IMR-90 (cell line): ENCODE measurements around the gene GPC6. TPM values are rescaled to one million over a fixed set of nuclear protein-coding genes. Genes with fewer than 3 reads are reported as not detected.

Source experiments
- ATAC-seq: fragments of 200-7000 bp; cut with Tn5 transposase; 2 replicates; pipeline ENCODE4 v1.9.1; 2020; ENCODE audit warnings: low read depth, mild to moderate bottlenecking, moderate library complexity
- BruUV-seq: library from RNA; stranded (reverse); fragments of 400-500 nt; replicated peaks from 2 replicates; lab custom pipeline; 2021; lab: Mats Ljungman, UMichigan
- CTCF ChIA-PET: fragments of 300-600 bp; formaldehyde crosslinking; extraction: SDS; loops from one replicate; lab custom pipeline; 2021; ENCODE audit warnings: antibody characterized with exemption; lab: Yijun Ruan, JAX
- POLR2A ChIA-PET: fragments of 300-600 bp; sonication (Branson Sonifier 250); formaldehyde crosslinking; loops from one replicate; lab custom pipeline; 2022; ENCODE audit warnings: antibody characterized with exemption; ENCODE audit not compliant: unreplicated experiment; lab: Charles Lee
- DNase-seq: peaks from one replicate; pipeline ENCODE4 v3.0.0; 2013
- H2AFZ ChIP-seq: replicated peaks from 2 replicates; pipeline ENCODE3; 2013; ENCODE audit warnings: low read length, mild to moderate bottlenecking; ENCODE audit not compliant: poor library complexity
- H2AK5ac ChIP-seq: 2 replicates; pipeline ENCODE4 v1.6.1; 2013; ENCODE audit warnings: low read depth, low read length, inconsistent platforms
- H2AK9ac ChIP-seq: replicated peaks from 2 replicates; pipeline ENCODE3; 2013; ENCODE audit warnings: mild to moderate bottlenecking, low read depth, low read length, moderate library complexity; ENCODE audit not compliant: poor library complexity
- H2BK120ac ChIP-seq: 2 replicates; pipeline ENCODE4 v1.6.1; 2013; ENCODE audit warnings: low read depth, low read length, inconsistent platforms
- H2BK15ac ChIP-seq: 3 replicates; pipeline ENCODE4 v1.6.1; 2013; ENCODE audit warnings: low read depth, low read length, inconsistent platforms
- H2BK20ac ChIP-seq: 2 replicates; pipeline ENCODE4 v1.6.1; 2013; ENCODE audit warnings: low read depth, mild to moderate bottlenecking, inconsistent platforms, low read length, moderate library complexity
- H2BK5ac ChIP-seq: 2 replicates; pipeline ENCODE4 v1.6.1; 2013; ENCODE audit warnings: mild to moderate bottlenecking, low read depth, low read length, inconsistent platforms; ENCODE audit not compliant: poor library complexity, severe bottlenecking
- H3K14ac ChIP-seq: replicated peaks from 2 replicates; pipeline ENCODE4 v1.6.1; 2013; ENCODE audit warnings: low read depth, low read length, inconsistent platforms
- H3K18ac ChIP-seq: 2 replicates; pipeline ENCODE4 v1.6.1; 2013; ENCODE audit warnings: low read depth, low read length, control low read depth
- H3K23ac ChIP-seq: 2 replicates; pipeline ENCODE4 v1.6.1; 2013; ENCODE audit warnings: low read depth, low read length, inconsistent platforms
- H3K27ac ChIP-seq: 2 replicates; pipeline ENCODE4 v1.5.1; 2013; ENCODE audit warnings: mild to moderate bottlenecking, control low read depth, low read length; ENCODE audit not compliant: insufficient read depth
- H3K27me3 ChIP-seq: 2 replicates; pipeline ENCODE4 v1.6.1; 2013; ENCODE audit warnings: low read length; ENCODE audit not compliant: control insufficient read depth, insufficient read depth
- H3K36me3 ChIP-seq: 2 replicates; pipeline ENCODE4 v1.6.1; 2013; ENCODE audit warnings: low read length, mixed read lengths; ENCODE audit not compliant: control insufficient read depth, insufficient read depth
- H3K4ac ChIP-seq: 2 replicates; pipeline ENCODE4 v1.6.1; 2013; ENCODE audit warnings: low read depth, low read length, inconsistent platforms
- H3K4me1 ChIP-seq: 2 replicates; pipeline ENCODE4 v1.6.1; 2013; ENCODE audit warnings: low read length, mixed read lengths; ENCODE audit not compliant: control insufficient read depth, insufficient read depth
- H3K4me2 ChIP-seq: 2 replicates; pipeline ENCODE4 v1.6.1; 2013; ENCODE audit warnings: low read depth, mild to moderate bottlenecking, control low read depth, low read length, moderate library complexity
- H3K4me3 ChIP-seq: 2 replicates; pipeline ENCODE4 v1.5.1; 2013; ENCODE audit warnings: low read depth, mild to moderate bottlenecking, control low read depth, low read length, moderate library complexity; ENCODE audit not compliant: insufficient read depth
- H3K56ac ChIP-seq: 2 replicates; pipeline ENCODE4 v1.6.1; 2013; ENCODE audit warnings: low read length, inconsistent platforms; ENCODE audit not compliant: insufficient read depth; ENCODE audit errors: extremely low read depth
- H3K79me1 ChIP-seq, 2 experiments: 2 replicates each; pipeline ENCODE4 v1.6.1; 2013; ENCODE audit warnings: low read length in 2 of 2, inconsistent platforms in 1 of 2, low read depth in 1 of 2
- H3K9ac ChIP-seq: 2 replicates; pipeline ENCODE4 v1.6.1; 2013; ENCODE audit warnings: low read depth, low read length, control low read depth
- H3K9me1 ChIP-seq: 2 replicates; pipeline ENCODE4 v1.6.1; 2013; ENCODE audit warnings: low read length, inconsistent platforms; ENCODE audit not compliant: insufficient read depth
- H3K9me3 ChIP-seq: 2 replicates; pipeline ENCODE4 v1.6.1; 2013; ENCODE audit warnings: low read length; ENCODE audit not compliant: control insufficient read depth, insufficient read depth
- H4K20me1 ChIP-seq: 2 replicates; pipeline ENCODE4 v1.6.1; 2013; ENCODE audit warnings: low read length, inconsistent platforms; ENCODE audit not compliant: insufficient read depth
- H4K5ac ChIP-seq: 2 replicates; pipeline ENCODE4 v1.6.1; 2013; ENCODE audit warnings: mild to moderate bottlenecking, low read depth, low read length, control low read depth
- H4K8ac ChIP-seq, 2 experiments: 2 replicates each; pipeline ENCODE4 v1.6.1; 2013; ENCODE audit warnings: low read depth in 2 of 2, low read length in 2 of 2, control low read depth in 1 of 2, inconsistent platforms in 1 of 2
- H4K91ac ChIP-seq: 2 replicates; pipeline ENCODE4 v1.6.1; 2013; ENCODE audit warnings: low read depth, low read length, inconsistent platforms; ENCODE audit not compliant: insufficient read depth
- FOS ChIP-seq: fragments of 150-350 bp; IDR thresholded peaks from 2 replicates; pipeline ENCODE4 v1.6.1; 2016; ENCODE audit warnings: low read depth, low read length
- MAFK ChIP-seq: IDR thresholded peaks from 2 replicates; pipeline ENCODE4 v1.6.1; 2012; ENCODE audit warnings: low read depth, low read length, improper control_type of control experiment
- WGBS, 2 experiments: methylation state at CpG; one replicate each; pipeline versions ENCODE4 v1.1.5 to v1.1.7; 2013; ENCODE audit warnings: missing lambda C conversion rate in 2 of 2; ENCODE audit not compliant: insufficient read length in 1 of 2; ENCODE audit errors: extremely low coverage in 2 of 2; 5-methylcytosine and 5-hydroxymethylcytosine counted together
- dilution Hi-C: fragments of 300-500 bp; cut with HindIII; formaldehyde crosslinking; loops from one replicate; pipeline ENCODE4 v1.14.3; 2018; ENCODE audit warnings: low sequenced_read_pairs; ENCODE audit not compliant: unreplicated experiment
- in situ Hi-C: fragments of 300-500 bp; cut with MboI; formaldehyde crosslinking; loops from 3 replicates; pipeline ENCODE4 v1.14.3; 2019; ENCODE audit warnings: low sequenced_read_pairs, inconsistent platforms, mixed read lengths
- intact Hi-C: fragments of 100-400 bp; cut with micrococcal nuclease; formaldehyde crosslinking; loops from 2 replicates; pipeline ENCODE4 v1.10.0; 2022
- polyA plus RNA-seq, 3 experiments: library from polyadenylated mRNA; depleted of rRNA; stranded (reverse); fragments of >200 nt; gene quantifications; 2 replicates each; pipeline ENCODE4 v1.2.3, GENCODE V29; 2012; ENCODE audit warnings: low replicate concordance in 1 of 3
- total RNA-seq: library from RNA; depleted of rRNA; stranded (reverse); fragments of >200 nt; gene quantifications from 2 replicates; pipeline ENCODE4 v1.2.3, GENCODE V29; 2012

Gene GPC6
- total and polyA plus RNA-seq, 2 of the 4 experiments (the other 2 are of a cell fraction) = 14.9 to 39.4 TPM

DNA sequence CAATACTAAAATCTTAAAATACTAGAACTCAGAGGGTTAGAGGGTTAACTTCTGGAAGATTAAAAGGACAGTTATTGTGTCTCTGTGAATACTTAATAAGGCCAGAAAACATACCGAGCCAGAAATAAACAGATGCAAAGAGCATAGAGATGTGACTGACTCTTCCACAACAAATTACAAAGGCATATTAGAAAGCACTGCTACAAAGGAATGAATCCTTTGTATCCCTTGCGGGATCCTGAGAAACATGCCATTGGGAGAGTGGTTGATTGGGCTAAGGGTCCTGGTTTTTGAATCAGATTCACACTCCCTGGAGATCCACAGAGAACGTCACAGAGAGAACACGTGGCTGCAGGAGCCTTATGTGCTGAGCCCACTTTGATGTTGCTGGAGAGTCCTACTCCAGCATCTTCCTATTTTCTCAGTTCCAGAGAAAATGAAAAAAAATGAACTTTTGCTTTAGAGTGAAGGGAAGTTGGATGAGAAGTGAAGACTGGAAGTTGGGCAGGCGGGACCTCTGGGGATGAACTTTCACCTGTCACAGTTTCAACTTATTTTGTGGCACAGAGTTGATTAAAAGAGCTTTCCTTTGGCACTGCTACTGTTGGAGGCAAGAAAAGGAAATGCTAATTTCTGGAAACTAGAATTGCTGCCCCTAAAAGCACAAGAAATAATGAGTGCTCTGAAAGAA, 943.0 kb downstream of the GPC6 start:
- H2BK5ac ChIP-seq = no peak overlapping the region
- no peak overlapping the region for H3K9ac ChIP-seq
- H3K4me2 ChIP-seq = no peak overlapping the region
- no peak for DNase-seq
- POLR2A ChIA-PET = no interaction called here
- no peak overlapping the region for H2BK120ac ChIP-seq
- dilution Hi-C loops (no loop called here), in situ Hi-C loops (no loop called here), intact Hi-C loops (no loop called here)
- H3K79me1 ChIP-seq = no peaks in the 10 kb centered on the region
- H3K56ac ChIP-seq = no peak overlapping the region
- no peak for ATAC-seq
- H3K14ac ChIP-seq = no peak overlapping the region; the same call in 1 of the 2 replicates
- CTCF ChIA-PET = no interaction called here
- peaks cover 3% of the 10 kb centered on the region; the same call in 1 of the 2 replicates for H3K4me1 ChIP-seq
- no peak overlapping the region for H4K8ac ChIP-seq
- no peak overlapping the region for H2AFZ ChIP-seq
- no peaks in the 10 kb centered on the region for H3K27me3 ChIP-seq
- H2AK5ac ChIP-seq = no peak overlapping the region
- no peak overlapping the region for H4K5ac ChIP-seq
- H3K4me3 ChIP-seq = no peak overlapping the region
- 83% methylated on average over 1 of the region's 5 CpGs; no CpG with 5 or more reads in 1 of the 2 experiments for WGBS, 2 experiments
- TF ChIP-seq FOS = no peak
- no peak for TF ChIP-seq MAFK
- no TSS peak for BruUV-seq
- no peaks in the 10 kb centered on the region for H3K9me1 ChIP-seq
- H3K18ac ChIP-seq = no peak overlapping the region
- no peaks in the 10 kb centered on the region for H3K9me3 ChIP-seq
- no peak overlapping the region for H3K23ac ChIP-seq
- no peaks in the 10 kb centered on the region for H4K20me1 ChIP-seq
- no peak overlapping the region for H2AK9ac ChIP-seq
- H2BK15ac ChIP-seq = no peak overlapping the region
- H3K36me3 ChIP-seq = no peaks in the 10 kb centered on the region
- H2BK20ac ChIP-seq = no peak overlapping the region
- H3K4ac ChIP-seq = no peak overlapping the region
- no peak overlapping the region for H3K27ac ChIP-seq
- H4K91ac ChIP-seq = no peak overlapping the region
